NCI-H345 (cell line): ENCODE results near the gene CEP85L.

Experiments used
- DNase-seq: peaks from one replicate; lab custom pipeline; 2025; lab: John Stamatoyannopoulos, UW

Gene CEP85L

DNA sequence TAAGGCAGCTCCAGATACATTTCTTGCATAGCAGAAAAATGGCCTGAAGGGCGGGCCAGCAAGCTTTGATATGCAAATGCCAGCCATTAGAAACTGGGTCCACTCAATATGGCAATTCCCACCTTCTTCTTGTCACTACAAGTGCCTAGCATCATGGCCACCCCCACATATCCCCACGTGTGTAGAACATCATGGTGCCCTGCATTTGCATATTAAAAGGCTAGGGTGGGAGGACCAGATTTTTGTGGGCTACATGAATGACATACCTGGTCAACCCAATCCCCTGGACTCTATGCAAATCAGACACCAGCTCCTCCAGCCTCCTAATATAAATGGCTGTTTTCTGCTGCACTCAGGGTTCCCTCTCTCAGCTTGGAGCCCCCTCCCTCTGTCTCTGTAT, 71.6 kb downstream of the CEP85L start:
- DNase-seq, result no peak

DNA sequence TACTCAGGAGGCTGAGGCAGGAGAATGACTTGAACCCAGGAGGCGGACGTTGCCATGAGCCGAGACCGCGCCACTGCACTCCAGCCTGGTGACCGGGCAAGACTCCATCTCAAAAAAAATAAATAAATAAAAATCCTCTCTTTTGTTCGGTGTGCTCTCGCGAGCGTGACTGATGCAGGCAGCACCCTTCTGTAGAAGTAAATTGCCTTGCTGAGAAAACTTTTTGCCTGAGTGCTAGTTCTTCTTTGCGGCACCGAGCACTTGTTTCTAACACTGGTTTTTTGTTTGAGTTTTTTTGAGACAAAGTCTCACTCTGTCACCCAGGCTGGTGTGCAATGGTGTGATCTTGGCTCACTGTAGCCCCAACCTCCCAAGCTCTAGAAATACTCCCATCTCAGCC, 72.8 kb downstream of the CEP85L start:
- no peak for DNase-seq

DNA sequence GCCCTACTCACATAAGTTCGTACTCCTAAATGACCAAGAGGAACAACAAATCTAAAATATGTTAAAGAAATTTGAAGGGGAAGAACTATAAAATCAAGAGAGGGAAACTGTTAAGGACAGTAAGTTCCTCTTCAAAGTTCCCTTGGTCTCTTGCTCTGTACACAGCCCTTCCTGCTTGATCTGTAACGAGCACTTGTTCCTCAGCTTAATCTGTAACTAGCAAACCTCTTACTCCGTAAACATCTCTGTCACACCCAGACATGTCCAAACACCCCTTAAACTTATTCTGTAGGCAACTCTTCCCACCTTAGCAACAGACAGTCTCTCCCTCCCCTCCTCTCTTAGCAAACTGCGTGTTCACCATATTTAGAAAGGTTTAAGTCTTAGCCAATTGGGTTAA, 73.4 kb downstream of the CEP85L start:
- DNase-seq, result no peak

DNA sequence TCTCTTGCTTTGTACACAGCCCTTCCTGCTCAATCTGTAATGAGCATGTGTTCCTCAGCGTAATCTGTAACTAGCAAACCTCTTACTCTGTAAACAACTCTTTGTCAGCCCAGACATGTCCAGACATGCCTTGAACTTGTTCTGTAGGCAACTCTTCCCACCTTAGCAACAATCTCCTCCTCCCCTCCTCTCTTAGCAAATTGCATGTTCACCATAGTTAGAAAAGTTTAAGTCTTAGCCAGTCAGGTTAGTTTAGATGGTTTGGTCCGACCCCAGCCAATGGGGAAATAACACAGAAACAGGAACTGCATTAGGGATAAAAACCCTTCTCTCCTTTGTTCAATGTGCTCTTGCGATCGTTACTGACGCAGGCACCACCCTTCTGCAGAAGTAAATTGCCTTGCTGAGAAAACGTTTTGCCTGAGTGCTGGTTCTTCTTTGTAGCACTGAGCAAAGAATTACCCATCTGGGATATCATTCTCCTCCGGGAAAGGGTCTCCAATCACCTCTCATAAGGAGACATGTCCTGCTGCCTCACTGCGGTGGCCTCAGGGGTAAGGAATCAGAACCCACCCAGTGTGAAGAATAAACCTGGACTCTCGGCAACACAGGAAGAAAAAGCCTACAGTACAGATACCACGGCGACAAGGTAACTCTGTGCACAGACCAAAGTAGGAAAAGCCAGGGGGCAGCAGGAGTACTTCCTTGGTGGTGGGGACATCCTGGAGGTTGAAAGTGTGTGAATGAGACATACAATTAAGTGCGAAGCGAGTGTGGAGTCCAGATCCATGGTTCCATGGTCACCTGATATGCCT, 77.1 kb downstream of the CEP85L start:
- peak; percentile 24 for DNase-seq

DNA sequence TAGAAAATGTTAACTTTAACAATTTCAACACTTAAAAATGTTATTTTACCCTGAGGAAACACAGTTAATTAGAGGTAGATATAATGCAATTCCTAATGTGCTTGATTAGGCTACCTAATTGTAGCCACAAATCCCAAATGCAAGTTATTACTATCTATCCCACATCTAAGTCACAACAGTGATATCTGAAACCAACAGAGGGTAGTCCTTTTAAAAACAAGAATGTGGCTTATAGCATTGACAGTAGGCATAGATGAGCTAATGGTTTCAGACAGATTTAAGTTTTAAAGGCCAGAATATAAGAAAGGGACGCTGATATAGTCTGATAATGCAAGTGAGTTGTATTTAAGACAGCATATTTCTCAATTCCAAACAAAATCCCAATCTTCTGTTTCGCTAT, 80.3 kb downstream of the CEP85L start:
- DNase-seq, result no peak

DNA sequence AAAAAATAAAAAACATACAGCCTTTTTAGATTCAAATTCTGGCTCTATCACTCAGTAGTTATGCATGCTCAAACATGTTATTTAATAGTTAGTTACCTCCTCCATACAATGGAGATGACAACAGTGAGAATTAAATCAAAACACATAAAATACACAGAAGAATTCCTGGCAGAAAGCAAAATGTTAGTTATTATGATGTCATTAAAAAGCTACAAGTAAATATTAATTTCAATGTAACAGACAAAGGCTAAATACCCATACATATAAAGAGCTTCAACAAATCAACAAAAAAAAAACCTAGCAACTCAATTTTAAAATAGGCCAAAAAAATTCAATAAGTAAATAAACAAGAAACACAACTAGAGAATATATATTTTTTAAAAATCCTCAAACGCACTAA, 81.9 kb downstream of the CEP85L start:
- no peak for DNase-seq

DNA sequence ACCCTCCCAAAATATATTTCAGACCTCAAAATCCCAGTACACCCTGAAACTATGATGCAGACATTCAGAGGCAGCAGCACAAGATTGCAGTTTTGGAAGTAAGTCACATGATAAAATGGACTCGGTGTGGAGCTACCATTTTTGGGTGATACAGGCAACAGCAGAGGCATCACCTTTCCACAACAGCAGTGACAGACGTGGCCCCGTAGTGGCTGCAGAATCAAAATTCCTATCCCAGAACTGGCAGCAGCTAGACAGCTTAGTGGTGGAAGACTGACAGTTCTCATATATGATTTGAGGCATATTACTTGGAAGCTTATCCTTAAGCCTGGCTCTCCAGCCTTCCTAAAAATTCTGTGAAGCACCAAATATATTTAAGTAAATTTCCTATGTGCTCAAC, 83.4 kb downstream of the CEP85L start:
- no peak for DNase-seq

DNA sequence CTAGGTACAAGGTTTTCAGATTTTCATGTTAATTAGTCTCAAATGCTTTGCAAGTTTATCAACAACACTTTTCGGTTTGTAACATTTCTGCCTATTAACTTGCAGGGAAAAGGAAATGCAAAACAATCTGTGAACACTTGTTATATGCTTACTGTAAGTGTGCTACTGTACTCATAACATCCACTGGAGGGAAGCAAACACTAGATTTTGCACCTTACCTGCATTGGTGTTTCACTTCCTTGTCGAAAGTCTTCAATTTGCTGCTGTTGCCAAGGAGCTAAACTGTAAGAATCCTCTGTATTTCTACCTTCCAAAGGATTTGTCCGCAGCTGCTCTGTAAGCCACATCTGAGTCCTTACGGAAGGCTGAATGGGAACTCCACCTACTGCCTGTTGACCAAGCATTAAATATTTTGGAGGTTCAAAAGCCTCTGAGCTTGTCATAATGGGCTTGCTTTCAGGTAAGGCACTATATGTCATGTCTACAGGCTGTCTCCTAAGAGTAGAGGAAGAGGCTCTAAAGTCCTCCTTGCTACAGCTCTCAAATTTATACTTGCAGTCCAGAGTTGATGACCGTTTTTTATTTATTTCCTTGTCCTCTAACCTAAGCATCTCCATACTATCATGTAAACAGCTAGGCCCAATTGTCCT, 86.0 kb downstream of the CEP85L start:
- peak; percentile 53 for DNase-seq

DNA sequence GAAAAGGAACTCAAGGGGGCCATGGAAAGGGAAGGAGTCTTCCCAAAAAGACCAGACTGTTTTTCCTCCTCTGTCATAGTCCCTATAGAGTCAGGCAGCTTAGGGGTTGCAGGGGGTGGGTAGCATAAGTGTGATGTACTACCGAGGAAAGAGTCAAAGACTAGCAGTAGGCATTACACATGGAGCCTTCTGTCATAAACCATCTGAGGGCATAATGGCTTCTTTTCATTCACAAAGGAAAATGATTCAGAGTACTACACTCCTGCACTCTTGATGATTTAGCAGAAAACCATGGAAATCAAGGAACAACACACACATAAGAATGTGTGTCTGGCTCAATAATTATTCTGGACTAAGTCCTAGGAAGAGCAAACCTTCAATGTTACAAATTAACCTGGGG, 88.4 kb downstream of the CEP85L start:
- DNase-seq, result no peak

DNA sequence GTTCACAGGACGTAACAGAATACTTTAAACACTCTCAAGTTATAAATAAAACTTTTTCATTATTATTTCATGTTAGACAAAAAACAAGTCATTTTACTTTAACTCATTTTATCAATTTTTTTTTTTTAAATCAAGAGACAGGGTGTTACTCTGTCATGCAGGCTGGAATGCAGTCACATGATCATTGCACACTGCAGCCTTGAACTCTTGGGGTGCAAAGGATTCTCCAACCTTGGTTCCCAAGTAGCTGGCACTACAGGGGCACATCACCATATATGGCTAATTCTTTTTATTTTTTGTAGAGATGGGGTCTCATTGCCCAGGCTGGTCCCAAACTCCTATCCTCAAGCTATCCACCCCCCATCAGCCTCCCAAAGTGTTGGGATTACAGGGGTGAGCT, 89.1 kb downstream of the CEP85L start:
- DNase-seq, result no peak

DNA sequence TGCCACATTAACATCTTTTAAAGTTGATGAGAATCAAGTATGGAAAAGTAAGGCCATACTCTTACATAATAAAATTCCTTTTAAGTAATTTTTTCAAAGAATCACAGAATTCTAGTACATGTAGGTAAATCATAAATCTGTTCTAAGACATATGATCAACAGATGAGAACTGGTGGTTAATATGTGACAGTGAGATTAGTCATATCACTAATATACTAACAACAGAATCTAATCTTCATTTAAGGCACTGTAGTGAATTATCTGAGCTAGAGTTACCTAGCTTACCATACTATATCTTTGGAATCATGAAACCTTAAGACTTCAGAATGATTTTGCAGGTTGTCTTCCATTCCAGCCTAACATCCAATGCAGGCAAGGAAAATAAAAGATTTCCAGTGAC, 91.7 kb downstream of the CEP85L start:
- DNase-seq, result no peak

DNA sequence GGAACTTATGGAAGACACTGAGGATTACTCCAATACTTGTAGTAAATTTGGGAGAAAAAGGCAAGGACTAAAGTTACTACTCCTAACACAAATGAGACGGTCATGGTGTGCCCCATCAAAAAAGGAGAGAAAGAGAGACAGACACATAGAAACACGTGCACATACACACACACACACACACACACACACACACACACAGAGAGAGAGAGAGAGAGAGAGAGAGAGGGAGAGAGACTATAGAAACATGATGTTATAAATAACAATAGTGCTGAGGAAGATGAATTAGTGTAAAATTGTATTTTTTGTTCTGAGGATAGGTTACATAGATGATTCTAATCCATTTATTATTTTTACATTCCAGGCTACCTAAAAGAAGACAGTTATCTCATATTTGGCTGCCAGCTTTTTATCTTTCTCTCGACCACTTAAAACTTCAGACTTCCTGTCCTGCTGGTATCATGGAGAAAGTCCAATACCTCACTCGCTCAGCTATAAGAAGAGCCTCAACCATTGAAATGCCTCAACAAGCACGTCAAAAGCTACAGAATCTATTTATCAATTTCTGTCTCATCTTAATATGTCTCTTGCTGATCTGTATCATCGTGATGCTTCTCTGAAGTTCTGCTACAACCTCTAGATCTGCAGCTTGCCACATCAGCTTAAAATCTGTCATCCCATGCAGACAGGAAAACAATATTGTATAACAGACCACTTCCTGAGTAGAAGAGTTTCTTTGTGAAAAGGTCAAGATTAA, 92.8 kb downstream of the CEP85L start:
- no peak for DNase-seq

DNA sequence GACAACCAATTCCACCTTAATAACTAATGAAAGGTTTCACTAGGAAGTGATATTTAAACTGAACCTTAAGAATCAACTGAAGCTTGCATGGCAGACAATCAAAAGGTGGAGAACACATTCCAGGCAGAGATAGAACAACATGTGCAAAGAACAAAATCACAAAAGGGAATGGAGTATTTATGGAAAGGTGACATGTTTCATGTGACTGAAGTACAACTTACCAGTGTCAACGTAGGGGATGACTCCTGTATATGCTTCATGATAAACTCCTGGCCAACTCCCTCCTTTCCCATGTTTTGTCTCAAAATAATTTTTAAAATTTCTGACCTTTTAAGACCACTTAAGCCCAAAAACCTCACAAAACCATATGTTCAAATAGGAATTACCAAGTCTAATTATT, 96.7 kb downstream of the CEP85L start:
- DNase-seq, result no peak

DNA sequence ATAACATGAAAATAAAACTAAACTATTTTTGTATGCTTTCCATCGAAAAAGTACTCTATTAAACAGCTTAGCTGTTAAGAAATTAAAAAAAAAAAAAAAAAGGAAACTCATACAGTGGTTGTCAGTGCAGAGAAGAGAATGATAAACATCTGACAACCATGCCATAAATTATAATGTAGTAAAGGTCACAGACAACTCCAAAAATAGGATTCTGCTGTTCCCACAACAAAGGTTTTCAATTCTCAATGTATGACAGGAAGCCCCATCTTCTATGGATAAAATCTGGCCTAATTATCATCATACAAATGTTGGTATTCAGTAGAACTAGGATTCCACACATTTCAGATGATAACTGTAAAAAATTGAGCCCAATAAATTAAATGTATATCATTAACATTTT, 98.3 kb downstream of the CEP85L start:
- no peak for DNase-seq

DNA sequence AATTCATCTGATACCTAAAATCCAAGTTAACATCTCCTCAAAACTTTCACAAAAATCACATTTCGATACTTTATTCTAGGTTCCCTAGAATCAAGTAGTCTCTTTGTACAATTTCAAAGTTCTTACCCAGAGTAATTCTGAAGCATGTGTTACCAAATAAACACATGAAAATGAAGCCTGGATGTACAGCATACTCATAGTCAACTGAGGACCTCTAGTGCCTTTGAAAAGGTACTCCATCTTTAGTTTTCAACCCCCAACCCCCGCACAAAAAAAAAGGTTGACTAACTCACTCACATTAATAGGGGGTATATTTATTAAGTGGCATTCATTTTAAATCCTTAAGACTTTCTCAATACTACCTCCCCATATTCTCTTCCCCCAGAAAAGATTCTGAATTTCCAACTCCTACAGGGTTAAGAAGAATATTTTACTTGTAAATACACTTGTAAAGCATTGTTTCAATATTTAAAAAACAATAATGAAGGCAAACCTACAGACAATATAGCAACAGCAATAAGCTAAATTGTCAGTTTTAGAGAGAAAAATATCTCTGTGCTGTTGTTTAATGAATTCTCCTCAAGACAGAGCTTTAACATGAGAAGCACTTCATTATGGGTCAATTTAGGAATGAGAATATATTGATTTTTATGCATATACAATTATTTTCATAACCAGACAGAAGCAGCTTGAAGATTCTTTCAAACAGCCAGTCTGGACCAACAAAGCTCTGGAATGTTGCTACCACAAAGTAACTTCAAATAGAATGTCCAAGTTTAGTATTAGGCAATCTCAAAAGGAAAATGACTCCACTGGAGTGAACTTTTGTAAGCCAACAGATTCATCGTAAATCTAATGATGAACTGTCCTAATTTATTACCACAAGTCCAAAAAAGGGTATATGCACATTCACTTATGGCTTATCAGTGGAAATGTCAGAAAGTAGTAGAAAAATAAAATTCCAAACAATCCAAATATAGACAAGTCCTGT, 100.0 kb downstream of the CEP85L start:
- DNase-seq, result peak; percentile 56

DNA sequence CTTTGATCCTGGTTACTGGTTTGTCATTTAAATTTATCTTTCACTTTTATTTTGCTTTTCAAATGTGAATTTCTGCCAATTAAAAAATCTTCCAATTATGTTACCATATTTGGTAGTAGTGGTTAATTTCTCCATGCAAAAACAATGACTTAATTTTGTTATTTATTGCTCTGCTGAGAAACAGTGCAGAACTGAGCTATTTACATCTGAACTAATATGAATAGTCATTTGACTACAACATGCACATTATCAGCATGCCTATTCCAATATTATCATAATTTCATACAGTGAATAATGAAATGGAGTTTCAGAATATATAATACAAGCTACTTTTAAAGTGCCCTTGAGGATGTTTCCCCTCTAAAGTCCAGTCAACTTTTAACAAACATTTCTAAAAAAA, 102.8 kb downstream of the CEP85L start:
- no peak for DNase-seq

DNA sequence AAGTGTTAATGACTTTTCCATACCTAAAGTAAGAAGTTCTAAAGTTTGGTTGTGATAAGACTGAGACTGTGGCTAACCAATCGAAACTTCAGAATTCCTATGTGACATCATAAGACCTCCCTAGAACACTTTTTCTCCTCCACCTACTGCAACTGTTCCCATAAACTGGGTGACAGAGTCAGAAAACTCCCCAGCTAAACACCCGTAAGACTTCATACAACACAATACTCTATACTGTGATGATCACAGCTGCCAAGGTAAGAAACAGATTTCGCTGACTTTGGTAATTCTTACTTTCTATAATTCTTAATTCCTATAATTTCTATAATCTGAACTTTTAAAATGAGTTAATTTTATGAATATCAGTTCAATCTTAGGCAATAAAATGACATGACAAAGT, 103.3 kb downstream of the CEP85L start, which contains the start of gene PLN:
TSS of gene PLN (plus strand) at position 161 of the 400 bp plus-strand sequence. CDS start 10,626 bp downstream, outside the sequence.
- DNase-seq, result no peak

DNA sequence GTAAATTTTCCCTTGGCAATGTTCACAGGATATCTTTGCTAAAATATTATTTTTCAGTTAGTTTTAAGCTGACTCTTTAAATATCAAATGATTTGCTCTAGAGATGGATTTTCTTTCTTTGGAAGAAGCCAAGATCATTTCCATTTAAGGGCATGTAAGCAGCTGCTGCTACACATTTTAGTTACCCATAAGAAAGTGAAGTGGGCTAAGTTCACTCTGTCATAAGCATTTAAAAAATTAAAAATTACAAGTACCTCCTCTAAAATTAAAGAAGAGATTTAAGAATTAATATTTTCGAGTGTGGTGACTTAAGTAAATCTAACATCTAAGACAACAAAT, 104.5 kb downstream of the CEP85L start:
- no peak for DNase-seq

DNA sequence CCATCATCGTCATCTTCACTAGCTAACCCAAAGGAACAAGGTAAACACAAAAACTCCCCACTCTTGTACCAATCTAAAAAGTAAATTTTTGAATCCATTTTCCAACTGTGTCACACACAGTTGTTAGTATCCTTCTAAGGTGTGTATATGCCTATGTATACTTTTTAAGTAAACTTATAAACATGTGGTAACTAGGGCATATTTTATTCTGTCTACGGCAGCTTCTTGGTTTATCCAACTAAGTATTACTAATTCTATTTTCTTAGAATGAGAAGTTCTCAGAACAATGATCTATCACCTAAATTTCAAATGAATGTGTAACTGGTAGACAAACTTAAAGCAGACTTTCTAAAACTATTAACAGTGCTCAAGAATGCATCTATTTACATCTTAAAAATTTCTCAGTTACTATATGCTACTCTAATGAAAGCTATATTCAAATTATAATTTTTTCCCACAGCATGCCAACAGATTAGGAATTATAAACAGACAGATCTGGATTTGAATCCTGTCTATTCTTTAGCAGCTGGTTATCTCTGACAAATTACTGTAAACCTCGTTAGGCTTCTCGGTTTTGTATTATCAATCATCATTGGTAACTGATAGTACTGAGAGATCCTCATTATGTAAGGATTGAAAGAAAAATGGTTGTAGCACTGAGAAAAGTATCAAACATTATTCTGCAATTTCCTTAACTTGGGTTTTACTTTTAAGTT, 105.1 kb downstream of the CEP85L start:
- DNase-seq, result no peak

DNA sequence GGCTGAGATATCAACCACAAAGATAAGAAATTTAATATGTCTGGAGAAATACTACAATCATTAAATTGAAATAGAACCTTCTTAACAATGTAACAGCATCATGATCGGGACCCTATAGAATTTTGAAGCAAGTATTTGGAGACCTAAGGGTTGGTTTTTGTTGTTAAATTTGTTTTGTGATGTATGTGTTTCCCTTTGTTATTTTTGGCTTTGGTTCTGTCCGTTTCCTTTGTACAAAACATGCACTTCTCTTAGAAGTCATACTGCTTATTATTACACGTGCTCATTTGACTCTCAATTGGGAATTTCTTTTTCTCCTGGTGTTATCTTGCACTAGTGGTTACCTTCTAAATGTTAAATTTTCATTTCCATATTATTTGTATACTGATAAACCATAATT, 107.3 kb downstream of the CEP85L start:
- DNase-seq, result no peak
